K562 (cell line): ENCODE results near the gene TMSB15B. TPM values are rescaled to one million over a fixed set of nuclear protein-coding genes. Genes with fewer than 3 reads are reported as not detected.
"Not testable (repeated sequence)": the region's sequence is repeated elsewhere in the genome, so short reads cannot be mapped to it uniquely, and the experiment has no call there.

Experiments used
- ATAC-seq: fragments of 200-7000 bp; cut with Tn5 transposase; 3 replicates; pipeline ENCODE4 v1.9.1; 2020; ENCODE audit warnings: moderate library complexity
- BruUV-seq: library from RNA; stranded (reverse); fragments of 400-500 nt; replicated peaks from 2 replicates; lab custom pipeline; 2021; lab: Mats Ljungman, UMichigan
- CTCF ChIA-PET: fragments of 300-600 bp; formaldehyde crosslinking; extraction: SDS; loops from one replicate; lab custom pipeline; 2021; ENCODE audit warnings: low intra/inter-chr PET ratio; lab: Yijun Ruan, JAX
- POLR2A ChIA-PET: fragments of 300-600, 350-650 bp; sonication (Branson Sonifier 250); formaldehyde crosslinking; extraction: SDS; loops from one replicate; lab custom pipeline; 2021; ENCODE audit warnings: antibody characterized with exemption, inconsistent platforms; lab: Yijun Ruan, JAX
- DNase-seq, 4 experiments: peaks; one replicate each; pipeline versions ENCODE4 v3.0.0 to v3.0.0-alpha.2; 2011 to 2018; ENCODE audit warnings: low spot score in 3 of 4, mixed read lengths in 3 of 4; ENCODE audit errors: extremely low read depth in 1 of 4
- FAIRE-seq: peaks from 2 replicates; lab custom pipeline; 2011; peaks lifted over from hg19 to GRCh38; lab: Jason Lieb, UNC
- H2AFZ ChIP-seq: 2 replicates; pipeline ENCODE4 v1.6.0; 2011; ENCODE audit warnings: low read depth, low read length, control low read depth, inconsistent platforms
- H3K27ac ChIP-seq: fragments of 200-600 bp; 3 replicates; pipeline ENCODE4 v1.8.0; 2011; ENCODE audit warnings: low read depth, mild to moderate bottlenecking, control low read depth, inconsistent platforms, low read length, moderate library complexity, mixed read lengths; ENCODE audit errors: extremely low read depth
- H3K27me3 ChIP-seq, 2 experiments: fragments of 300-600 bp in 1 of 2; 2 replicates in 1 of 2; 3 replicates in 1 of 2; pipeline versions ENCODE4 v1.6.0 to v1.8.0; 2011; ENCODE audit warnings: inconsistent platforms in 2 of 2, low read length in 2 of 2, mild to moderate bottlenecking in 1 of 2, mixed read lengths in 1 of 2, moderate library complexity in 1 of 2; ENCODE audit not compliant: control insufficient read depth in 2 of 2, insufficient read depth in 2 of 2
- H3K36me3 ChIP-seq: fragments of 300-600 bp; 3 replicates; pipeline ENCODE4 v1.8.0; 2011; ENCODE audit warnings: mild to moderate bottlenecking, low read length, inconsistent platforms; ENCODE audit not compliant: control insufficient read depth, insufficient read depth
- H3K4me1 ChIP-seq, 2 experiments: fragments of 200-600 bp in 1 of 2; replicated peaks in 1 of 2; 2 replicates in 1 of 2; 3 replicates in 1 of 2; pipeline versions ENCODE4 v1.5.1 to v1.8.0; 2011; ENCODE audit warnings: inconsistent platforms in 2 of 2, low read length in 2 of 2, mild to moderate bottlenecking in 1 of 2, mixed read lengths in 1 of 2, moderate library complexity in 1 of 2; ENCODE audit not compliant: control insufficient read depth in 2 of 2, insufficient read depth in 2 of 2
- H3K4me2 ChIP-seq: 2 replicates; pipeline ENCODE4 v1.6.1; 2011; ENCODE audit warnings: low read length, control low read depth, inconsistent platforms, mixed read lengths; ENCODE audit not compliant: insufficient read depth
- H3K4me3 ChIP-seq: fragments of 200-600 bp; sonication (generic), shearing (Covaris generic); 2 replicates; pipeline ENCODE4 v1.5.1; 2016; ENCODE audit warnings: control low read depth, inconsistent platforms
- H3K79me2 ChIP-seq: fragments of 200-600 bp; 3 replicates; pipeline ENCODE4 v1.8.0; 2011; ENCODE audit warnings: low read length, inconsistent platforms; ENCODE audit not compliant: control insufficient read depth, insufficient read depth
- H3K9ac ChIP-seq, 2 experiments: 2 replicates each; pipeline versions ENCODE4 v1.6.0 to v1.6.1; 2011; ENCODE audit warnings: low read depth in 2 of 2, low read length in 2 of 2, control low read depth in 1 of 2, inconsistent platforms in 1 of 2, mild to moderate bottlenecking in 1 of 2, mixed read lengths in 1 of 2; ENCODE audit not compliant: insufficient read depth in 1 of 2
- H3K9me1 ChIP-seq: one replicate; pipeline ENCODE4 v1.6.0; 2011; ENCODE audit warnings: inconsistent platforms, mild to moderate bottlenecking, low read length, moderate library complexity; ENCODE audit not compliant: control insufficient read depth, insufficient read depth
- H3K9me3 ChIP-seq: replicated peaks from 2 replicates; pipeline ENCODE4 v1.5.1; 2011; ENCODE audit warnings: low read depth, low read length, inconsistent platforms; ENCODE audit not compliant: control insufficient read depth, insufficient read depth
- H4K20me1 ChIP-seq: replicated peaks from 2 replicates; pipeline ENCODE4 v1.6.1; 2011; ENCODE audit warnings: low read length, inconsistent platforms, mixed read lengths; ENCODE audit not compliant: control insufficient read depth, insufficient read depth
- CTCFL ChIP-seq: IDR thresholded peaks from 2 replicates; pipeline ENCODE4 v1.6.1; 2011; ENCODE audit warnings: borderline replicate concordance, low read depth, mild to moderate bottlenecking, moderate library complexity, low read length; ENCODE audit not compliant: insufficient read depth, poor library complexity, severe bottlenecking
- MAFF ChIP-seq: IDR thresholded peaks from 2 replicates; pipeline ENCODE4 v1.6.1; 2012; ENCODE audit warnings: low read length, improper control_type of control experiment
- MITF ChIP-seq: IDR thresholded peaks from 2 replicates; pipeline ENCODE4 v1.6.1; 2014; ENCODE audit warnings: antibody characterized with exemption
- POLR3G ChIP-seq: IDR thresholded peaks from 2 replicates; pipeline ENCODE4 v1.6.1; 2011; ENCODE audit not compliant: insufficient read length, insufficient replicate concordance; ENCODE audit errors: extremely low read depth
- RCOR1 ChIP-seq, 2 experiments: IDR thresholded peaks; 2 replicates each; pipeline ENCODE4 v1.6.1; 2012; ENCODE audit warnings: low read depth in 2 of 2, low read length in 2 of 2, borderline replicate concordance in 1 of 2, improper control_type of control experiment in 1 of 2
- TAF7 ChIP-seq: fragments of 450-650 bp; IDR thresholded peaks from 2 replicates; pipeline ENCODE4 v1.6.1; 2016; ENCODE audit warnings: missing genetic modification characterization, missing compliant biosample characterization
- ZNF23 ChIP-seq: fragments of 250-450 bp; sonication (Bioruptor Pico); IDR thresholded peaks from 2 replicates; pipeline ENCODE4 v1.4.0; 2020; ENCODE audit warnings: mild to moderate bottlenecking
- ZNF75A ChIP-seq: fragments of 450-650 bp; formaldehyde crosslinking; IDR thresholded peaks from 2 replicates; pipeline ENCODE4 v1.4.0; 2020; ENCODE audit warnings: mild to moderate bottlenecking
- WGBS: fragments of 100-300 bp; shearing (Covaris generic); methylation state at CpG from one replicate; pipeline ENCODE4 v1.1.6; 2016; ENCODE audit warnings: low coverage, mixed read lengths; ENCODE audit not compliant: insufficient coverage; ENCODE audit errors: missing lambda C conversion rate; 5-methylcytosine and 5-hydroxymethylcytosine counted together
- in situ Hi-C: fragments of 300-500 bp; cut with MboI; formaldehyde crosslinking; loops from 4 replicates; pipeline ENCODE4 v1.15.0; 2018; ENCODE audit warnings: inconsistent platforms, mixed read lengths
- intact Hi-C: fragments of 100-400 bp; cut with micrococcal nuclease; formaldehyde crosslinking; loops from 2 replicates; pipeline ENCODE4 v1.14.2; 2022
- polyA plus RNA-seq, 8 experiments: library from polyadenylated mRNA; depleted of rRNA in 4 of 8; stranded (reverse) in 5 of 8; unstranded in 3 of 8; fragments of >200 nt; fragmentation: Nextera tagmentation in 2 of 8; fragmentation: Illumina TruSeq in 1 of 8; extraction: Ambion mirVana in 2 of 8; extraction: Trizol in 1 of 8; gene quantifications; 2 replicates each; pipeline versions ENCODE4 v1.2.1 to v1.2.3, GENCODE V29; 2011 to 2014; ENCODE audit warnings: inconsistent platforms in 1 of 8, missing spikeins in 1 of 8
- total RNA-seq, 7 experiments: library from RNA; depleted of rRNA in 6 of 7; stranded (reverse); fragments of >200 nt in 6 of 7; fragmentation: Illumina TruSeq in 2 of 7; extraction: Trizol in 2 of 7; gene quantifications; 2 replicates each; pipeline versions ENCODE4 v1.2.1 to v1.2.3, GENCODE V29; 2011 to 2021; ENCODE audit warnings: low replicate concordance in 1 of 7

The TMSB15B gene
- total and polyA plus RNA-seq, 9 of the 15 experiments (the other 6 are each of a cell fraction or from before 2014, with no cell fraction given): 0.05 to 0.77 (median 0.32) TPM; not detected in 4

GRCh38 chrX:103927633-103928032, 34.8 kb upstream of the TMSB15B start (continued):
- TF ChIP-seq TAF7: no peak
- no peak for TF ChIP-seq MITF
- no peak for TF ChIP-seq ZNF75A (CRISPR knock-in tag)
- peak; percentile 97 for TF ChIP-seq MAFF

GRCh38 chrX:103932133-103932532, 30.3 kb upstream of the TMSB15B start:
- H3K9me1 ChIP-seq: no peaks in the 10 kb centered on the region
- FAIRE-seq (no peak), DNase-seq (no peak), ATAC-seq (no peak)
- no peak overlapping the region for H3K27ac ChIP-seq
- H3K9ac ChIP-seq: no peak overlapping the region
- H3K9me3 ChIP-seq: no peaks in the 10 kb centered on the region
- no TSS peak for BruUV-seq
- in situ Hi-C loops: no loop called here
- POLR2A ChIA-PET: no interaction called here
- intact Hi-C loops: no loop called here
- no peaks in the 10 kb centered on the region for H3K27me3 ChIP-seq
- CTCF ChIA-PET: no interaction called here
- no peaks in the 10 kb centered on the region for H4K20me1 ChIP-seq
- TF ChIP-seq ZNF23 (CRISPR knock-in tag) (no peak), CTCFL (no peak), POLR3G (no peak), RCOR1 (IDR thresholded peaks at IDR 0.05; ENCODE audit: borderline replicate concordance in 1 of 2, low read depth in 2 of 2, low read length in 2 of 2) (no peak)
- H2AFZ ChIP-seq: no peak overlapping the region
- H3K4me2 ChIP-seq: no peak overlapping the region
- 2% methylated on average over 4 of the region's 4 CpGs for WGBS
- no peak overlapping the region for H3K4me3 ChIP-seq
- no peaks in the 10 kb centered on the region for H3K36me3 ChIP-seq
- H3K4me1 ChIP-seq: no peaks in the 10 kb centered on the region
- no peaks in the 10 kb centered on the region for H3K79me2 ChIP-seq

- DNase-seq, H4K20me1 ChIP-seq, H2AFZ ChIP-seq, intact Hi-C loops, H3K27ac ChIP-seq, FAIRE-seq, H3K4me2 ChIP-seq, H3K4me1 ChIP-seq, H3K27me3 ChIP-seq, H3K9me3 ChIP-seq, H3K9ac ChIP-seq, BruUV-seq, H3K79me2 ChIP-seq, ATAC-seq, in situ Hi-C loops, H3K9me1 ChIP-seq, H3K4me3 ChIP-seq, H3K36me3 ChIP-seq, CTCF ChIA-PET: not testable (repeated sequence)
- 17% methylated on average over 2 of the region's 6 CpGs for WGBS
- POLR2A ChIA-PET: interaction anchor here (0.6 kb wide), 1 partner anchor 405 kb away, joined by 3 read pairs; no protein-coding TSS in a partner anchor
Observed at GRCh38 chrX:103940257-103940656, 22.2 kb upstream of the TMSB15B start.
